ENCODE data around the gene RAPGEF6.
"Not testable (repeated sequence)": the region's sequence is repeated elsewhere in the genome, so short reads cannot be mapped to it uniquely, and the experiment has no call there.

The RAPGEF6 gene

DNA sequence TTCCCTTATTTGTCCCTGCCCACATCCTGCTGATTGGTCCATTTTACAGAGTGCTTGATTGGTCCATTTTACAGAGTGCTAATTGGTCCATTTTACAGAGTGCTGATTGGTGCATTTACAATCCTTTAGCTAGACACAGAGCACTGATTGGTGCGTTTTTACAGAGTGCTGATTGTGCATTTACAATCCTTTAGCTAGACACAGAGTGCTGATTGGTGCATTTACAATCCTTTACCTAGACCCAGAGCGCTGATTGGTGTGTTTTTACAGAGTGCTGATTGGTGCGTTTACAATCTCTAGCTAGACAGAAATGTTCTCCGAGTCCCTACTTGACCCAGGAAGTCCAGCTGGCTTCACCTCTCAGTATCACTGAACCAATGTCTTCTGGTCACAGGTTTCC lies 147.7 kb downstream of the RAPGEF6 start:
- not testable (repeated sequence) for DNase-seq

- DNase-seq = no peak
These were observed 152.4 kb downstream of the RAPGEF6 start for GRCh38 chr5:131482617-131483016.

DNA sequence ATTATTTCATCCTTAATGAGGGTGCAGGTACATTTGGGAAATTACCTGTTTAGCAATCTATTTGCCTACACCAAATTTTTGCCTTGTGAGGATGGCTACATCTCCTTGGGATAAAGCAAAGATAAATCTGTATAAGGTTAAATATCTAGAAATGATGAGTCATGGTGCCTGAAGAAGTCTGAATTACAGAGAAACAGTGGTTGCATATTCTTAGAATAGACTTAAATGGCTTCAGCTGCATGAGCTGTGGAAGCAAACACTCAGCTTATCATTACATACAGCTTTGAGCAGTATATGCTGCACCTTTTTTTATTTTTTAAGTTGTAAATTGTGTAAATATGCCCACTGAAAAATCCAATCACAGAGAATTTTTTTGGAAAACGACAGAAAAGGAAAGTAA lies 153.5 kb downstream of the RAPGEF6 start:
- DNase-seq = no peak

- DNase-seq = no peak
These were observed 159.5 kb downstream of the RAPGEF6 start for GRCh38 chr5:131475541-131475941.

DNA sequence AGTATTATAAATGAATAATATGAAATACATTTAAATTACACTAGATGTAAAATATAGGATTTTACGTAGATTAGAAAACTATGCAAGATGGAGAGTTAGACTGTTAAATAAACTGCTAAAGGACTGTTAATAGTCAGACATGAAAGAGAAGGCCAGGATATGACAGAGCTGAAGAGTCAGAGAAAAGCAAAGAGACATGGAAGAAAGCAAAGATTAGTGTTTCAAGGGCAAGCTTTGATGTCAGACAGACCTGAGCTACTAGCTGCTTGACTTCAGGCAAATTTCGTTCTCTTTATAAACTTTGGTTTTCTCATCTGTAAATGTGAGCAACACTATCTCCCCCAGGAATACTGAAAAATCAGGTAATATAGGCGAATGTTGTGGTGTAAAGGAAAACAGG lies 161.3 kb downstream of the RAPGEF6 start:
- DNase-seq = no peak

GRCh38 chr5:131466171-131466766 lies 168.8 kb downstream of the RAPGEF6 start:
- no peak for DNase-seq

GRCh38 chr5:131463656-131464055 lies 171.4 kb downstream of the RAPGEF6 start:
- DNase-seq = no peak

DNA sequence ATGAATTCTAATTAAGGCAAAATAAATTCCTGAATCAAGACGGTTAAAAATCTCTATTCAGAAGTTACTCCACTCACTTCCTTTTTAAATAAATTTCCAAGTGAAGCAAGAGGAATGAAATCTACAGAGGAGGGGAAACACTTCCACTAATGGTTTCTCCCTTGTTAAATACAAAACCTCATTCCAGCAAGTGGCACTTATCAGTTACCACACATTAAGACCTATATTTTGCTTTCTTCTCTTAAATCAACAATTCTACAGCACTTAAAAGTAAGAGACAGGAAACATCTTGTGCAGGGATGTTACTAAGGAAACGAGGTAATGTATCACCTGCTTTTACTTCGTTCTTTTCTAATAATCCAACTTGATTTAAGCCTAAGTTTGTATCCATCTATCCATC lies 172.6 kb downstream of the RAPGEF6 start:
- DNase-seq = no peak

DNA sequence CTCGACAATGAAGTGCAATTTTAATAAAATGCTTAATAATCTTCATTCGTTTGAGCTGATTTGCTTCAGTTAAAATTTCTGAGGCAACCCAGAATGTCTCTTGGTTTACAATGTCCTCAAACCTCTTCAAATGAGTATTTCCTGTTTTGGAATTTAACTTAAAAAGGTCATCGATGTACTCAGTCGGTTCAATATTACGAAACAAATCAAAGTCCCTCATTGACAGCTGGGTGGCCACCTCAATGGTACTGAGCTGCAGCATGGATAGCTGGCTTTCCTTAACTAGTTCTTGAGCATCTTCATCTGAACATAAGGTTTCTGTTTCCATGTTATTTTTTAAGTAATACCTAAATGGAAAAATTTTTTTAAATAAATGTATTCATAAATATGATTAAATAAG lies 173.3 kb downstream of the RAPGEF6 start:
- DNase-seq = no peak

DNA sequence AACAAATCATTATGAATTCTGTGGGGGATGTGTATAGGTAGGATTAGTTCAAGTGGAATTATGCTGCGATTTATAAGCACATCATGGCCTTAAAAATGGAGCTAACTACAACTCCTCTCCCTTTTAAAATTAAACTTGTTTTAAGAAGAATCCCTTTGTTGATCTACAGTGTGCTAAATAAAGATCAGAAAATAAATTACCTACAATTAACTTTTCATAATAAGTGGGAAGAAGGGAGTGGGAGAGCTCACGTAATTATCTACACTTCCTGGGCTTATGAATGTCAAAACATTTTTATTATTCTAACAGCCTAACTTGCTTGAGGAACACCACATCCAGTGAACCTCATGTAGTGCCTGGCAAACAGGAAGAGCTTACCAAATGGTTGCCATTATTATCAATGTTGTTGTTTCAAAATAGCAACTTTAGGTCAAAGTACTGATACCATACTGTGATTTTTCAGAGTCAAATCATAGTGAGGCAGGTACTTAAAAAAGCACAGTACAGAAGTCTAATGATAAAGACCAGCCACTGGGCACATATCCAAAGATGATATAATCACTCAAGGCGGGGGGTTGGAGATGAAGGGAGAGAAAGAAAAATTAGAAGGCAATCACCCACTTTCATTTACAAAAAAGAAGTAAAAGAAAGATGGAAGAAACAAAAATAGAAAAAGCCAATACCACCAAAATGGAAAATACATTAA lies 174.0 kb downstream of the RAPGEF6 start:
- DNase-seq = no peak

- DNase-seq = no peak
These were observed 174.9 kb downstream of the RAPGEF6 start for GRCh38 chr5:131460133-131460532.

- no peak for DNase-seq
These were observed 175.8 kb downstream of the RAPGEF6 start for GRCh38 chr5:131459216-131459615.

DNA sequence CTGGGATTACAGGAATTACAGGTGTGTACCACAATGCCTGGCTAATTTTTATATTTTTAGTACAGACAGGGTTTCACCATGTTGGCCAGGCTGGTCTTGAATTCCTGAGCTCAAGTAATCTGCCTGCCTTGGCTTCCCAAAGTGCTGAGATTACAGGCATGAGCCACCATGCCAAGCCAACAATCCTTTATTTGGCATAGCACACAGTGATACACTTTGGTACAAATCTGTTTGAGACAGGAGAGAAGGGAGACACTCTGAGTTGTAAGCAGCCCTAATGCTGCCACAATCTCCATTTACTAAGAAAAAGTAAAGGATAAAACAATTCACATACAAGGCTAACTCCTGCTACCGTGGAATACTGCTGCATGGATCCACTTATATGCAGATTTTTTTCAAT lies 177.8 kb downstream of the RAPGEF6 start:
- no peak for DNase-seq

- no peak for DNase-seq
These were observed 184.1 kb downstream of the RAPGEF6 start for GRCh38 chr5:131450941-131451340.

DNA sequence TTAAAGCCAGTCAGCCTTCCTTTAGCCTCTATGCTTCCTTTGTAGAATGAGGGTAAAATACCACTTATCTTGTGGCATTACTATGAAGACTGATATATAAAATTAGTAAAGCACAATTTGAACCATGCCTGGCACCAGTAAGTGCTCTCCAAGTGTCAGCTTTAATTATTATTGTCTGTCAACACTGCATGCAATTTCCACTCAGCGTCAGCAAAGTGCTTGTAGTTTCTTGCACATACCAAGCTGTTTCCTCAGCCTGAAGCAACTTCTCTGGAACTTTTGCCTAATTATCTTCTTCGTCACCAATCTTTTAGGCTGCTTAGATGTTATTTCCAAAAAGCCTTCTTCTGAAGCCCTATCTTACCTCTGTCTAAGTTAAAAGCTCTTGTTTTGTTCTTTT lies 193.8 kb downstream of the RAPGEF6 start:
- DNase-seq = no peak

GRCh38 chr5:131436081-131436480 lies 198.9 kb downstream of the RAPGEF6 start:
- no peak for DNase-seq

- no peak for DNase-seq
These were observed 201.9 kb downstream of the RAPGEF6 start for GRCh38 chr5:131433109-131433508.

DNA sequence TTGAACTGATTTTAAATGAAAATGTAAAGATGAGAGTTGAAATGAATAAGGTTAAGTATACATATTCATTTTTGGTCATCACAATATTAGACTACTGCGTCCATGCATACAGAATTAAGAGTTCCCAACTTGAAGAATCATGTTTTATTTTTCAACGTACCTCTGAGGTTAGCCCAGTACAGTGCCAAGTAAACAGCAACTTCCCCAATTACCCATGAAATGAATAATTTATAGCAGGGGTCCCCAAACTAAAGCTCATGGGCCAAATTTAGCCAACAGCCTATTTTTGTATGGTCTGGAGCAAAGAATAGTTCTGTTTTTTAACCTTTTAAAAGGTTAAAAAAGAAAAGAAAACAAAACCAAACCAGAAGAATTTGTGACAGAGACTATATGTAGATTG lies 203.2 kb downstream of the RAPGEF6 start:
- no peak for DNase-seq

GRCh38 chr5:131430794-131431193 lies 204.2 kb downstream of the RAPGEF6 start:
- DNase-seq = no peak

DNA sequence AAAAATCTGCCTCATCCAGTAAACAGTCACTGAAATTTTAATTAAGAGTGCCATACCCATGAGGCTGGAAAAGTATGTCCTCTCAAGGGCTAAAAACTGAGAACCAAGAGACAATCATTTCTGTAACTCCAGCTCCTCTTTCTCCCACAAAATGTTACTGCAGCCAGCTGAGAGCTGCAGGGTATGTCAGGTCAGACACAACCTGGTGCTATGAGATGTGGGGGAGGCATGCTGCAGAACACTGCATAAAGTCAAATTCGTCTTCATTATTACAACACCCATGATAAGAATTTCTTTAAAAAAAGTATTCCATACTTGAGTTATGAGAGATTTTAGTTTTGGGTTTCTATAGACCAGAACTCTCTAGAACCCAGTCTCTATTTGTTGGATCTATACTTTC lies 209.0 kb downstream of the RAPGEF6 start:
- DNase-seq = no peak

- no peak for DNase-seq
These were observed 212.0 kb downstream of the RAPGEF6 start for GRCh38 chr5:131423056-131423455.

- DNase-seq = no peak
These were observed 215.2 kb downstream of the RAPGEF6 start for GRCh38 chr5:131419877-131420276.

- no peak for DNase-seq
These were observed 216.2 kb downstream of the RAPGEF6 start for GRCh38 chr5:131418846-131419245.

- peak; percentile 79 for DNase-seq
These were observed 217.7 kb downstream of the RAPGEF6 start for GRCh38 chr5:131417240-131417869.

GRCh38 chr5:131416729-131417128 lies 218.3 kb downstream of the RAPGEF6 start:
- DNase-seq = no peak
